SK-N-MC (cell line): ENCODE results near the gene SKIC8.

Source experiments
- FOXP2 ChIP-seq: optimal IDR thresholded peaks from 2 replicates; pipeline ENCODE3; 2011; ENCODE audit warnings: mild to moderate bottlenecking, moderate library complexity; ENCODE audit not compliant: insufficient read depth; ENCODE audit errors: extremely low read length, control extremely low read depth
- POLR2AphosphoS5 ChIP-seq: IDR thresholded peaks from 2 replicates; pipeline ENCODE4 v1.6.1; 2012; ENCODE audit warnings: mild to moderate bottlenecking, low read depth, low read length, borderline replicate concordance

DNA sequence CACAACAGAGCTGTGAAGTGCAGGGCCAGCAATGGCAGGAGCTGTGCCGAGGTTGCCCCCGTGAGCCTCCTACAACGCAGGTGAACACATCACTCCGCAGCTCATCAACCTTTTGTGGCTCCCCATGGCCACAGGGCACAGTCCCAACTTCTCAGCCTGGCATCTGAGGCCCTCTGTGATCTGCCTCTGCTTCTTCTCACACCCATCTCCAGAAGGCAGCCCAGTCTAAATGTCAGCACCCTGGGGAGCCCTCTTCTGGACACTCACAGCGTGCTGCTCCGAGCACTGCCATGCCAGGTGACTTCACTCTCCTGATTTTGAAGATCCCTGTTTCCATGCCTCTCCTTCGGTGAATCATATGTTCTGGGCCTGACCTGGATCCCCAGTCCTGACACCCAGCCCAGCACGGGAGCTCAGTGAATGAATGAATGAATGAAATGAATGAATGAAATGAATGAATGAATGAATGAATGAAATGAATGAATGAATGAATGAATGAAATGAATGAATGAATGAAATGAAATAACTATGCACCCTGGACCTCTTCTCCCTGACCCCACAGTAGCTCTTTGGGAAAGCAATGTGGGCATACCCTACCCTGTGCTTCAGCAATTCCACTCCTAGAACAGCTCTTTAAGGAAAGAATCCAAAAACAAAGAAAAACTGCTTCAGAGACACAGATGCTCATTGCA, 17.9 kb upstream of the SKIC8 start:
- no peak for TF ChIP-seq POLR2AphosphoS5
- TF ChIP-seq FOXP2 = no peak
